ENCODE data around the gene TRAF3.

DNA sequence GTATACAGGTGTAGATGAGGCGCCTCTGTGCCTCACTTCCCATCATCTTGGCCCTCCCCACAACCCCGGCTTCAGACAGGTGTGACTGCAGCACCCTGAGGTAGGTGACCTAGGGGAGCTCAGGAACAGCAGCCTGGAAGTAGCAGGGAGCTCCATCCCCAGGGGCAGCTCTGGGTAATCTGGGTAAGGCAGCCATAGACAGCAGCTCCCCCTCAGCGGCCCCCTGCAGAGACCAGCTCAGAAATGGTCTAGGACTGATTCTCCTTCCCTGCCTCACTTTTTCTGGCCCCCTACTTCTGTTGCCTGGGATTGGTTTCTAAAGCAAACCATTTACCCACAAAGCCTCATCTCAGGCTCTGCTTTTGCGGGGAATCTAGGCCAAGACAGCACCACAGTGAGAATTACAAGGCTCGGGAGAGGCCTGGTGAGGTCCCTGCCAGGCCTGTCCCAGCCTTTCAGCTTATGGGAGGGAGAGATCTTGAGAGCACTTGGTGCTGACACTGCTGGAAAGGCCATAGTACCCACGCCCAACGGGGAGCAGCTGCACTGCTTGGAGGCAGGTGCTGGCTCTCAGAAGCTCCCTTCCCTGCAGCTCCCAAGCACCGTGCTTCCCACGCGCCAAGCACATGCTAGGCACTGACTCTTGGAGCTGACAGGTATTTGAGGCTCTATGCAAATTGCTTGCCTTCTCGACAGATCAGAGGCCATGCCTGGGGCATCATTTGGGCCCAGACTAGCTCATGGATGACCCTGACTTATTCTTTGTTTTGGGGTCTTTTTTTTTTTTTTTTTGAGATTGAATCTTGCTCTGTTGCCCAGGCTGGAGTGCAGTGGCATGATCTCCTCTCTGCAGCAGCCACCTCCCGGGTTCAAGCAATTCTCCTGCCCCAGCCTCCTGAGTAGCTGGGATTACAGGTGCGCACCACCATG is 45.1 kb upstream of the TRAF3 start:
- TF ChIP-seq, protein P1, sequence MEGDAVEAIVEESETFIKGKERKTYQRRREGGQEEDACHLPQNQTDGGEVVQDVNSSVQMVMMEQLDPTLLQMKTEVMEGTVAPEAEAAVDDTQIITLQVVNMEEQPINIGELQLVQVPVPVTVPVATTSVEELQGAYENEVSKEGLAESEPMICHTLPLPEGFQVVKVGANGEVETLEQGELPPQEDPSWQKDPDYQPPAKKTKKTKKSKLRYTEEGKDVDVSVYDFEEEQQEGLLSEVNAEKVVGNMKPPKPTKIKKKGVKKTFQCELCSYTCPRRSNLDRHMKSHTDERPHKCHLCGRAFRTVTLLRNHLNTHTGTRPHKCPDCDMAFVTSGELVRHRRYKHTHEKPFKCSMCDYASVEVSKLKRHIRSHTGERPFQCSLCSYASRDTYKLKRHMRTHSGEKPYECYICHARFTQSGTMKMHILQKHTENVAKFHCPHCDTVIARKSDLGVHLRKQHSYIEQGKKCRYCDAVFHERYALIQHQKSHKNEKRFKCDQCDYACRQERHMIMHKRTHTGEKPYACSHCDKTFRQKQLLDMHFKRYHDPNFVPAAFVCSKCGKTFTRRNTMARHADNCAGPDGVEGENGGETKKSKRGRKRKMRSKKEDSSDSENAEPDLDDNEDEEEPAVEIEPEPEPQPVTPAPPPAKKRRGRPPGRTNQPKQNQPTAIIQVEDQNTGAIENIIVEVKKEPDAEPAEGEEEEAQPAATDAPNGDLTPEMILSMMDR (IDR thresholded peaks at IDR 0.05), result no peak
- TF ChIP-seq POLR2AphosphoS5 (IDR thresholded peaks at IDR 0.05; ENCODE audit: low read depth, low read length), result no peak
- TF ChIP-seq SIN3A (IDR thresholded peaks at IDR 0.05; ENCODE audit: borderline replicate concordance, insufficient read depth, low read depth, low read length), result no peak
- TF ChIP-seq, protein P2, sequence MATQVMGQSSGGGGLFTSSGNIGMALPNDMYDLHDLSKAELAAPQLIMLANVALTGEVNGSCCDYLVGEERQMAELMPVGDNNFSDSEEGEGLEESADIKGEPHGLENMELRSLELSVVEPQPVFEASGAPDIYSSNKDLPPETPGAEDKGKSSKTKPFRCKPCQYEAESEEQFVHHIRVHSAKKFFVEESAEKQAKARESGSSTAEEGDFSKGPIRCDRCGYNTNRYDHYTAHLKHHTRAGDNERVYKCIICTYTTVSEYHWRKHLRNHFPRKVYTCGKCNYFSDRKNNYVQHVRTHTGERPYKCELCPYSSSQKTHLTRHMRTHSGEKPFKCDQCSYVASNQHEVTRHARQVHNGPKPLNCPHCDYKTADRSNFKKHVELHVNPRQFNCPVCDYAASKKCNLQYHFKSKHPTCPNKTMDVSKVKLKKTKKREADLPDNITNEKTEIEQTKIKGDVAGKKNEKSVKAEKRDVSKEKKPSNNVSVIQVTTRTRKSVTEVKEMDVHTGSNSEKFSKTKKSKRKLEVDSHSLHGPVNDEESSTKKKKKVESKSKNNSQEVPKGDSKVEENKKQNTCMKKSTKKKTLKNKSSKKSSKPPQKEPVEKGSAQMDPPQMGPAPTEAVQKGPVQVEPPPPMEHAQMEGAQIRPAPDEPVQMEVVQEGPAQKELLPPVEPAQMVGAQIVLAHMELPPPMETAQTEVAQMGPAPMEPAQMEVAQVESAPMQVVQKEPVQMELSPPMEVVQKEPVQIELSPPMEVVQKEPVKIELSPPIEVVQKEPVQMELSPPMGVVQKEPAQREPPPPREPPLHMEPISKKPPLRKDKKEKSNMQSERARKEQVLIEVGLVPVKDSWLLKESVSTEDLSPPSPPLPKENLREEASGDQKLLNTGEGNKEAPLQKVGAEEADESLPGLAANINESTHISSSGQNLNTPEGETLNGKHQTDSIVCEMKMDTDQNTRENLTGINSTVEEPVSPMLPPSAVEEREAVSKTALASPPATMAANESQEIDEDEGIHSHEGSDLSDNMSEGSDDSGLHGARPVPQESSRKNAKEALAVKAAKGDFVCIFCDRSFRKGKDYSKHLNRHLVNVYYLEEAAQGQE (IDR thresholded peaks at IDR 0.05; ENCODE audit: insufficient read depth in 1 of 2, low read depth in 2 of 2, low read length in 1 of 2), result no peak

Data from Panc1 (cell line).